Activated CD4-positive, alpha-beta T cell treated with anti-CD3 and anti-CD28 coated beads, Interleukin-10, Interleukin-2, amounts not matched to agents 100 ng/mL and 50 ng/mL, durations not matched to agents 16 hours and 8 hours (primary cell): ENCODE results near the gene PTH1R.
A peak's percentile ranks its signal among the peaks of the same experiment; 100 is the strongest.

ENCODE experiments used
- DNase-seq: peaks from one replicate; pipeline ENCODE4 v3.0.0-alpha.2; 2020

PTH1R gene

DNA sequence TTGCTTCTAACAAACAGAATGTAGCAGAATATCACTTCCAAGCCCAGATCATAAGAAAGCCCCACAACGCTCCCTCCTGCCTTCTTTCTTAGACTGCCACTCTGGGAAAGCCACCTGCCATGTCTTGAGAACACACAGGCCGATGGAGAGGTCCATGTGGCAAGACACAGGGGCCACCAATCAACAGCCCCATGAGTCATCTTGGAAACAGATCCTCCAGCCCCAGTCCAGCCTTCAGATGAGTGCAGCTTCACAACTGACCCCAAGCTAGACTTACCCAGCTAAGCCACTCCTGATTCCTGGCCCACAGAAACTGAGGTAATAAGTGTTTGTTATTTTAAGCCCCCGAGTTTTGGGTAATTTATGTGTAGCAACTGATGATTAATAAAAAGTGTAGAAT lies 39.7 kb downstream of the PTH1R start:
- no peak for DNase-seq

DNA sequence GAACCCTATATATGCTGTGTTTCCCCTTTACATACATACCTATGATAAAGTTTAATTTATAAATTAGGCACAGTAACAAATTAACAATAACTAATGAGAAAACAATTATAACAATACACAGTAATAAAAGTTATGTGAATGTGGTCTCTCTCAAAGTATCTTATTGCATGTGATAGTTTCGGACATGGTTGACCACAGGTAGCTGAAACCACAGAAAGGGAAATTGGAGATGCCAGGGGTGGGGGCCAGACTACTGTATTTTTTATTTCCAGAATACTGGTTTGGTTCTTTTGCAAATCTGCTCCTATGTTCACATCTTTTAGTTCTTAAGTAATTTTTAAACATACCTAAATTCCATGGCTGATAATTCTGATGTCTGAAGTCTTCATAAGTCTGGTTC lies 40.7 kb downstream of the PTH1R start:
- no peak for DNase-seq

DNA sequence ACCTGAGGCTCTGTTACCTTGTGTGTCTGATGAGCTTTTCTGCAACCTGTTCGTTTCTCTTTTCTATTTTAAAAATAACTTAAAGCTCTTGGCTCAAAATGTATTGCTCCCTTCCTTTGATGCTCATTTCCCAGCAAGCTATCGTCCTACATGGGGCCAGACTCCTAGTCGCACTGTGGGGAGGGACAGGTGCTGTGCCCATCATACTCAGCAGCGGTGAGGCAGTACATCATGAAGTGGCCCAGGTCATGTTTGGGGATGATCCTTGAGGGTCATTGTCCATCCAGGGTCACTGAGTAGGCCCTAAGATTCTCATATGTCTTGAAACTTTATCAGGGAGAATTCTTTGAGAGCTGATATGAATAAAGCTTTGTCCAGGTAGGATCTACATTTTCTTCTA lies 41.1 kb downstream of the PTH1R start:
- DNase-seq = no peak

DNA sequence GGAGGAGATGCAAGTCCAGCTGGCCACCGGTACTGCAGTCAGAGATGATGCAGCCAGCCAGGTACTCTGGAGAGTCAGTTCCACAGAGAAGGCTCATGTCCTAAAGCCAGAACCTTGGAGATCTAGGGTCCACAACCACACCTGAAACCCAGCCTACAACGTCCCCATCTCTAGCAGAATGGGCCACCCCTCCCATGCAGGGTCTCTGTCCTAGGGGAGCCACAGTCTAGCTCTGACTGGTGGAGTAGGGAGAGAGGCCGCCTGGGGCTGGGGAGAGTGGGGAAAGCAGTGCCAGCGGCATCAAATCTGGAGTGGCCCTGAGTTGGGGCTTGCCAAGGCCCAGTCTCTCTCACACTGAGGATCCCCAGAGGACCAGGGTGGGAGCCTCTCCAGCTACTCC lies 43.5 kb downstream of the PTH1R start:
- DNase-seq = no peak

DNA sequence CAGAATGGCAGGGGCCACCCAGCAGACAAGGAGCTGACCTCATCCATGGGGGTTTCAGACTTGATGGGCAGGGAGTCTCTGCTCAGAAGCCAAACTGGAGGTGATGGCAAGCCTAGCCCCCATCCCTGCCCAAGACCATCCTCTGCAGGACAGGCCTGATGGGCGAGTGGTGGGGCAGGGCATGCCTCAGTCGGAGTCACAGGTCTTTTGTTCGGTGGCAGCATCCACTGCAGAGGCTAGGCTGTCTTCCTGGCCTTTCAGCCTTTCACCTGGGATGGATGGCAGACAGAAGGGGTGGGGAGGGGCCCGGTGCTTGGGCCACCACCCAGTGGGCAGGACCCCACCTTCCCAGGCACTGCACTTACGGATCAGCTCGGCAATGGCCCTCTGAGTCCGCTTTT lies 44.4 kb downstream of the PTH1R start:
- no peak for DNase-seq

DNA sequence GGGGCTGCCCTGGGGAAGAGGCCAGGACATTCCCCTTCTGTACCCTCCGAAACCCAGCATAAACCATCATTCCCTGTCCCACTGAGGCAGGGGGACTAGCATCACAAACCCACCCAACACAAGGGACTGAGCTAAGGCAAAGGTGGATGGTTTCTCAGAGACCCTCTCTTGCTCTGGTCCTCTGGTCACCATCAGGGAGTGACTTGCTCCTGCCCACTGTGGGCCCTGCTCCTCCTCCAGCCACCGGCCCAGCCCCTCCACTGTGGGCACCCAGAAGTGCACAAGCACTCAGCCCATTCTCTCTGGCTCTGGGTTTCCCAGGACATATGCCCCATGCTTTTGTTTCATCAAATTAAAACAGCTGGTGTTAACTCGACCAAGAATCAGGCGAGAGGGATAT lies 44.9 kb downstream of the PTH1R start:
- no peak for DNase-seq

DNA sequence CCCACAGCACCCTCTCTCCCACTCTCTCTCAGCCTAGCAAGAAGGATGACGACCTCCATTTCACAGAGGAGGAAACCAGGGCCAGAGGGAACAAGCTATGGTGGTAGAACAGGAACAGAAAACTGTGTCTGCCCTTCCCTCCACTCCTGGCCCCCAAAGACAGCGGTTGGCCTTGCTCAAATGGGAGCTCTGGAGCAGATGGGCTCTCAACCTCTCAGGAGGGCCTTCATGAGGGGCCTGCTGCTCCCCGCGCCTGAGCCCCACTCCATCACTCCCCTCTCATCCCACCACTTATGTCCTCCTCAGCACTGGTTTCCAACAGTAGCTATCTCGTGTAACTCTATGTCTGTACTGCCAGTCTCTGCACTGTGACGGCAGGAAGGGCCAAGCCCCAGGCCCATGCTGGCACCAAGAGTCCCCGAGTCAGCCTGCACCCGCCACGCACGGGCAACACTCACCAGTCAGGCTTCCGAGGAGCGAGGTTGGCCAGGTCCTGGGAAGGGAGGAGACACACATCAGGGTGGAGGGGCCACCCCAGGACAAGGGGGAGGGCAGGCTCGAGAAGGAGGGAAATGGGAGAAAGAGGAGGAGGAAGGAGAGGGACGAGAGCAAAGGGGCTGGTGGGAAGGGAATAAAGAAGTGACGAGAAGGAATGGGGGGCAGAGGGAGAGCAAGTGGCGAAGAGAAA lies 45.5 kb downstream of the PTH1R start:
- DNase-seq = no peak

DNA sequence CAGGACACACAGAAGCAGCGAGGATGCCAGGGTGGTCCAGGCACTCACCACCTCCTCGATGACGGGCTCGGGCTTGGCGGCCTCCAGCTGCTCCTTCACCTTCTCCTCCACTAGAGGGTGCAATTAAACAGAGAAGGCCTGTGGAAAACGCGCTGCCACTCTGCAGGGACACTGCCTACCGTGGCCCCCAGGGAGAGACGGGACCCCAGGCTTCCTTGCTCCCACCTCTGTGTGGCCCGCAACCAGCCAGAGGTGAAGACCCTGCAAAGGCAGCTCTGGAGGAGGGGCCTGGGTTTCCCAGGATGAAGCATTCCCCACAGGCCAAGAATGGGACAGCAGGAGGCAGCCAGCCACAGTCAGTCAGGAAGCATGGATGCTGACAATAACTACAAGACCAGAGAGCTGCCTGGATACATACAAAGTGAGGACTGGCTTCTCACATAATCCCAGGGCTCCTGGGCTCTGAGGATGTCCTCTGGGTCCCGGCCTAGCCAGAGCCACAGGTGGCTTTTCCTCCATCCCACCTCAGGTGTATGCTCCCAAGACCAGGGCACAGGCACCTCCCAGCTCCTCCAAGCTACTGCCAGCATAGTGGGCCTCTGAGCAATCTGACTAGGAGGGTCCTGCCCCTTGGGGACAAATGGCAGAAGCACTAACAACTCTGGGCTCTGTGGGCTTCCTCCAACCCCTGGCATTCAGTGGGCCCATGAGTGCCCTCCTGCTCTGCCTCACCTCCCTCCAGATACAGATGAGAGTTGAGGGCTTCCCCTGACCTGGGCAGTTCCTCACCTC lies 46.2 kb downstream of the PTH1R start:
- DNase-seq = peak; percentile 44

DNA sequence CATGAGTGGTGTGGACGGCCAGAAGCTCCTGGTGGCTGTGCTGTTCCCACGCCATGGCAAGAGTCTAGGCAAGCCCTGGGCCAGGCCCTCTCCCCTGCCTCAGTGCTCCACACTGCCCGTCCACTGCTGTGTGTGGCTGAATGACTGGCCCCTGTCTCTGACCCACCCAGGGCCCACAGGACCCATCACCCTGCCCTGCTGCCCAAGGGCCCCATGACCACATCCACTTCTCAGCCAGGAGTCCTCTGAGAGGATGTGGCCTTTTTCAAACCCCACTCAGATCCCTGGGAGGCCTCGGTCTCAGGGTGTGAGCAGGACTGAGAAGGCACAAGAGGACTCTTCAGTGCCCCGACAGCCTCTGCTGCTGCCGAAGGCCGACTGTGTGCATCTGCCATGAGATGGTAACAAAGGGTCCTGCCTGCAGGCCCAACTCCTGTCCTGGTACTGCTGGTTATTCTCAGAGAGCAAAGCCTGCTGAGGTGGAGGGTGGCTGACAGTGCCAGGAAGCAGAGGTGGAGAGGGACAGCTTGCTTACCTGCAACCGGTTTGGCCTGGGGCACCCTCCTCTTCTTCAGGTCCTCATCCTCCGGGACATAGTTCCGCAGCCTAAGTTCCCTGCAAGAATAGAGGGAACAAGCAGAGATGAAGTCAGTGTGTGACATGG lies 47.5 kb downstream of the PTH1R start:
- DNase-seq = no peak

DNA sequence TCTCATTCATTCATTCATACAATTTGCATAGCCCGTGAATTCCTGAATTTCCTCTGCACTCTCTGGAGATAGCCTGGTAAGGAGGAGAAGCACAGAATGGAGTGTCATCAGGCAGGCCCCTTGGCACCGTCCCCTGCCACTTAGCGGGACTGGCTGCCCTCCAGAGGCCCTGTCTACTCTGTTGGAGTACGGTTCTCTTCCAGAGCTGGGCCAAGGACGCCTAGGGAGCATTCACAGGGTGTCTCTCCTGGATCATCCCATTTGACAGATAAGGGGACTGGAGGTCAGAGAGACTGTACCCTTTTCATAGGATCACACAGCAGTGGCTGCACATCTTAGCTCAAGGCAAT lies 48.0 kb downstream of the PTH1R start:
- DNase-seq = no peak

DNA sequence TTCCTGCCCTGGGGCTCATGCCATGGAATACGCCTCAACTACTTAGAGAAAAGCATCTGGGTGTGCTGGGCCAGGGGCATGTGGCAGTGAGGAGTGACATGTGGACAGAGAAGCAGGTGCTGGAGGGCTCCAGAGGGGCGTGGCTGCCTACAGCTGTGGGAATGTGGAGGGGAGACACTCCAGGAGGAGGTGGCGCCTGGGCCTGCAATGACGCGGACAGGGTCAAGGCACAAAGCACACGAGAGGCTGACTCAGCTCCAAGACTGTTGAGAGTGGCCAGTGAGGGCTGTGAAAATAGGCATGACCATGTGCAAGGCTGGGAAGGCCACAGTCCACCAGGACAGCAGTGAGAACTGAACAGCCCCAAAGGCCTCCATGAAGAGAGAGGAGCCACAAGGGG lies 48.5 kb downstream of the PTH1R start:
- no peak for DNase-seq

DNA sequence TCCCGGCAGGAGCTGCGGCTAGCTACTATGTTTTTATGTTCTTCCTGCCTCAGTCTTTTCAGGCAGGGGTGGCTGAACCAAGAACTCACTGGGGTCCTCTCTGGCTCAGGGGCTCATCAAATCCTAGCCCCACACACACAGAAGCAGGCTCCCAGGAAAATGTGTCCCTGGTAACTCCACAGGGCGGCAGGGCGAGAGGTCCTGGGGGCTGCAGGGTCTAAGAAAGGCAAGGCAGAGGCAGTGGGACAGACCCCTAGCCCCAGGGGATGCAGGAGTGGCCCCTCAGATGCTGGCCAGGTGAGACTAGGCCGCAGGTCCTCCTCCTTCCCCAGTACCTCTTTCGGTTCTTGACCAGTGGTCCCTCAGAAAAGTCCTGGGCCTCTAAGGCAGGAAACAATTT lies 48.9 kb downstream of the PTH1R start:
- DNase-seq = no peak

DNA sequence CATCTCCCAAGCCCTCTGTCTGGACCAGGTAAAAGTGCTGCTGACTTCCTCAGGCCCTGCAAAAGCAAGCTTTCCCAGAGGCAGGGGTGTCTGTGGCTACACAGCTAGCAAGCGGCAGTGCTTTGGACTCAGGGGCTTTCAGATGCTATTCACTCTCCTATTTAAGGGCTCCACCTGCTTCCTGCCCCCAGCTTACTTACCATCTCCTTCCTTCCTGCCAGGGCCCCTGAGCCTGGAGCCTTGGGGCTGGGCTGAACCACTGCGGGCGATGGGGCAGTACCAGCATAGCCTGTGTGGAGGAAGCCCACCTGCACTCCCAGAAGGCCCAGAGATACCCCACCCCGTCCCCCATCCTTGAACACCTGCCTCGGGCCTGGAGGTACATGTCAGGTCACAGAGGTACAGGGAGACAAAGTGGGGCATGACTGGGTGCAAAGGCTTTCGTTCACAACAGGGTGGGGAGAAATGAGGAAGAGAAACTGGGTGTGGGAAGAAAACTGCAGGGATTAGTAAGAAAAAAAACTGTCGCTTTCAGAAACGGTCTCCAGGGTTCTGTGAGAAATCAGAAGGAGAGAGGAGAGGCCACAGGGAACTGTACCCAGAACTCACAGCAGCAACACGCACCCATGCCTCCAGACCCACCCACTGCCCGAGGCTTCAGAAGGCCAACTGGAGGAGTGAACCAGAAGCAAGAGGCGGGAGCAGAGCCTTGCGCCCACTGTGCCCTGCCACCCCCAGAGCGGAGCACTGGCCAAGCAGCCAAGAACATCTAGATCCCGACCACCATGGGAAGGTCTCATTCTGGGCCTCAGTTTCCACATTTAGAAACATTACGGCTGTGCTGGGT lies 49.6 kb downstream of the PTH1R start:
- peak; percentile 47 for DNase-seq

DNA sequence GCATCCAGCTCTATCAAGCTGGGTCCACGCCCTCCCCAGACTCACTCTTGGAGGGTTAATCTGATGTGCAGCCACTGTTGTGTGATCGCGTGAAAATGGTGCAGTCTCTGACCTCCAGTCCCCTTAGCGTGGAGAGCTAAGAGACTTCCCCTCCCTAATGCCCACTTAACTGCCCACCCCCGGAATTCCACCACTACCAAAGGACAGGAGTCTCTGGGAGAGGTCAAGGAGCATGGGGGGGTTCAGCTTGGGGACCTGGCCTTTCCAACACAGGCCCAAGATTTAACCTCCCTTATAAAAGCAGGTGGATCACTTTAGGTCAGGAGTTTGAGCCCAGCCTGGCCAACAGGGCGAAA lies 50.2 kb downstream of the PTH1R start:
- DNase-seq = no peak

DNA sequence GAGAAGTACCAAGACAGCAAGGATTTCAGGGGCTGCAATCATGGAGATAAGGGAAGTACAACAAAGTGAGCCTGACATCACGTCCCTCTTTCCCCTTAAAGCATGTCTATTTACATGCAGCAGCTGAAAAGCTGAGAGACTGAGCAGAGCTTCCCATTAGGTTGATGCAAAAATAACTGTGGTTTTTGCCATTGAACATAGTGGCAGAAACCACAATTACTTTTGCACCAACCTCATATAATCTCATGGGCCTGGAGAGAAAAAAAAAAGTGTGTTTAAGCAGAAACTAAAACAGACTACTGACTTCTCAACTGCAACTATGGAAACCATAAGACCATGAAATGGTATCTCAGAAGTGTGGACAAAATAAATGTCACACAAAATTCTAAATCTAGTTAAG lies 50.8 kb downstream of the PTH1R start:
- peak; percentile 22 for DNase-seq

DNA sequence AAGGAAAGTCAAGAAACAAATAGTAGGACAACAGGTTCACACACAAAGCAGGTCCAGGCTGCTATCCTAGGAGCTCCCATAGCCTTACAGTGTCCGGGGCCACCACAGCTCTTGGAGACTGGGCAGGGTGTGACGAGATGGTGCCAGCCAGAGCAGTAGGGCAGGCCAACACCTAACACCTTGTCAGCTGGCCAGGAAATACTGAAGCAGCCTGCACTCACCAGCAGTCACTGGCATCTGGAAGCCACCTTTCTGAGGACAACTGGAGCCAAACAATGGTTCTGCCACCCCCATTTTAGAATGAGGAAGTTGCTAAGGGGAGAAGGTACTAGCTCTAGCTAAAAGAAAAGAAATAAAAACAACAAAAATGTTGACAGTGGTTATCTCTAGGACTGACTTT lies 51.8 kb downstream of the PTH1R start:
- no peak for DNase-seq

DNA sequence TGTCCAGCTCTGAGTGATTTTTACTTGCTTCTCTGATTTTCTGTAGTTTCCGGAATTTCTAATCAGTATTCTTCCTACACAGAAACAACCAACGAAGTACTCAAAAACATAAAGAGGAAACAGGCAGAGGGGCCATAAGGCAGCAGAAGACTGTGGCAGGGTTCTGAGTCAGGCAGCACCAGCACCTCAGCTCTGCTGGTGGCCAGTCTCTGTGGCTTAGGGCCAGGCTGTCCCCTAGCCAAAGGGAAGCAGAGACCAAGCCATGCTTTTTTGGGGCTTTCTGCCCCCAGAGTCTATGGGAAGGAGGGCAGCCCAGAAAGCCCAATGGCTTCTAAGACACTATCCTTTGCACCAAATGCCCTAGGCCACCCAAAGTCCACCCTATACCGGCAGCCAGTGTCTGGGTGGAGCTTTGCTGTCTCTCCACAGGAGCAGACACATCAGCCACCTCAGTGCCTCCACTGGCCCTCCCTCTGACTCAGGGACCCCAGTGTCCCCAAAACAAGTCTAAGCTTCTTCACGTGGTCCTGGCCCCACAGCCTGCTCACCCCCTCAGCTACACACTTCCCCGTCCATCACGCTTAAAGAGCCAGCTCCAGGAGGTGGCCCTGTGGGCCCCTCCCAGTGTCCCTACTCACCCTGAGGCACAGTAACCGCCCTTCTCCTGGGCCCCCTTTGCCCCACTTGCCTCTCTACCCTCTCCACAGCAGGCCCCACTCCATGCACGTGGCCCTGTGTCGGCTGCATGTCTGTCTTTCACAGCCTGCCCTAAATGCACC lies 52.8 kb downstream of the PTH1R start:
- DNase-seq = no peak

DNA sequence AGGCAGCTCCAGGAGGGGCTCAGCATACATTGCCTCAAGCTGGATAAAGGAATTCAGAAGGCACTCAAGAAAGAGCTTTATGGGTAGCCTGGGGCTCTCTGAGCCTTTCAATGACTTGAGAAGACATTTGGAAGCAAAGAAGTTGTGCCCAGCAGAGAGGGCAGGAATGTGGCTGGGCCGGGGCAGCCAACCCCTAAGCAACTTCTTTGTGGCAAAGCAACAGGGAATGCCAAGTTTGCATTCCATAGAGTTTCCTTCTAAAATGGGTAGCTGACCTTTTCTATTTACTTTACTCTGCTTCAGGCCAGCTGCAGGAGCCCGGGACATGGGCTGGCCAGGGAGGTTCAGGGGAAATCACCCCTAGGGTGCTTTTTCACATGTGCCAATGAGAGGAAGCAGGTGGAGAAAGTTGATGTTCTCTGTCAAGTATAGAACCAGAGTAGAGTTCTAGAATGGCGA lies 53.5 kb downstream of the PTH1R start:
- no peak for DNase-seq

DNA sequence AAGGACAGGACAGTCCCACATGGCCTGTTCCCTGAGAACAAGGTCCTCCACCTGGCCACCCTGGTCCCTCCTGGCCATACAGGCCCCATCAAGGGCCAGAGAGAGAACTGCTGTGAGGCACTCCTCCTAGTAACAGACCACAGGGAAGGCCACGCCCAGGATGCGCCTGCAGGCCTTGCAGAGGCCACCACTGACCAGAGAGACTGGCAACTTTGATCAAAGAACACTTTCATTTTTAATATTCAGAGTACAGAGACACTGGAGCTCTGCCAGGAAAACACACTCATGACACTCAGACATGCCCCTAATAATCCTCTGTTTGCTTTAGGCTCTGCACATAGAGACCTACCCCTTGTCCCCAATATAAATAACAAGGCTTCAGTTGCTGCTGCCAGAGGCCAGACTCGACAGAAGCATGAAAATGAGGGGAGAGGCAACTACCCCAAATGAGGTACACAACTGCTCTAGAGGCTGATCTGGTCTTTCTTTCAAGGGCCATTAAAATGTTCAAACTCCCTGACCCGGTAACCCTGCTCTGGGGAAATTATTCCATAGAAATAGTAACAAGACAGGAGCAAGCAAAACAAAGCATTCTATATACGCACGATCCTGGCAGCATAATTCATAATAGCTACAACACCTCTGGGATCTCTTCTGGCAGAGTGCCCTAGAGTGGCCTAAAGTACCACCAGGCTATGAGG lies 54.3 kb downstream of the PTH1R start:
- peak; percentile 29 for DNase-seq

DNA sequence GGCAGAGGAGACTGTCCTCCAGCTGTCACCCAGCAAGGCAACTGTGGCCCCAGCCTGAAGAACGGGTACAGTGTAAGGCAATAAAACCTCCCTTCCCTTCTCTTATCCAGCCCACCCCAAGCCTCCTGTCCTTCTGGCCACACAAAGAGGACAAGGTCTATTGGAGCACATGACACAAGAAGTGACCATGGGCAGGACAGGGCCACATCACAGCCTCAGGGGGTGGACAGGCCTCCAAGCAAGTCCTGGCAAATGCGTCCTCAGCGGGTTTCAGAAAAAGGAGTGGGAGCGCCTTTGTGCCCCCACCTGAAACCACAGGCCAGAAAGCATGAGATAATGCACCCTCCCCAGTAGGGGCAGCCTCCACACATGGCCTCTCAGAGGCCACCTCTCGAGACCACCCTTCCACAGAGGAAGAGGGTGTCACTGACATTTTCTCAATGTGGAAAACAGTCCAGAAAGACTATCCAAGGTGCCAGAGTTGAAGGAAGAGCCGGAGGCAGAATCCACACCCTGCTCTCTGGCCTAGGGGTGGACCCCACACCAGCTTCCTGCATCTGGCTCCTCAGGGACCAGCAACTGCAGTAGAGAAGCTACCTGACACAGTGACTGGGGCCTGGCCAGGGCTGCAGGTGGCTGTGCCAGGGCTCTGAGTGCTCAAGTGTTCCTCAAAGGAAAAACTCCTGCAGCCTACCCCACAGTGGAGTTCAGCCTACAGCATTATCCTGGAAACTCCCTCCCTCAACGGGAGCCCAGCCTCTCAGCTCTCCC lies 55.1 kb downstream of the PTH1R start:
- no peak for DNase-seq

DNA sequence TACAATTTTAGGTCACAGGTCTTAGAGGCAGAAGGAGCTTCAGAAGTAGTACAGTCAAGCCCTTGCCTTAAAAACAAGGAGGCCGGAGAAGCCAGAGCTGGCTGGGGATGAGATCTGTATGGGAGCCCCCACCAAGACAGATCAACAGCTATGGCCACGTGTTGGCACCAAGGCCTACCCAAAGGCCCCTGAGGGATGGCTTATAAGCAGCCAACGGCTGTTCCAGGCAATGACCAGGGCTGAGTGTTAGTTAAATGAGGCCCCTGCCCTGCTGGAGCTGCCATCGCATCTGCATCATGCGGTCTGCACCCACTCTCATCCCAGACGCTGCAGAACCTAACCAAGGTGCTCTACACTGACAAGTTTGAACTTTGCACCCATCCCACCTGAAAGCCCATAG lies 55.7 kb downstream of the PTH1R start:
- DNase-seq = no peak
